ENCODE data around the gene SSBP1.
"Not testable (repeated sequence)": the region's sequence is repeated elsewhere in the genome, so short reads cannot be mapped to it uniquely, and the experiment has no call there.

Gene SSBP1

DNA sequence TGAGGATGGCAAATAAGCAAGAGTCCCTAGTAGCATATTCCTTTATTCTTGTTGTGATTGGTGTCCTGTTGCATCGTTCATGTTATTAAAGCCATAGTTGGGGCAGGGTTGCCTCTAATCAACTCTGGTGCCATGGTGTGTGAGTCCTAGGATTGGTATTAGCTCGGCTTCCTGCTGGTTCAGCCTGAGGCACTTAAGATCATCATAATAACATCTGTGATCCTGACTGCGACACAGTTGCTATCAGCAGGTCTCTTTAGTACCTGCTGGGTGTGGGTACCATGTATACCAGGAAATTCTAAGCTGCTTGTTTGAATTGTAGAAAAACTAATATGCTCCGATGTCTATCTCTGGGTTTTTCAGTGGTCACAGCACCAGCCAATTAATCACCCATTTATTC is 28.4 kb upstream of the SSBP1 start:
- no peak for DNase-seq

DNA sequence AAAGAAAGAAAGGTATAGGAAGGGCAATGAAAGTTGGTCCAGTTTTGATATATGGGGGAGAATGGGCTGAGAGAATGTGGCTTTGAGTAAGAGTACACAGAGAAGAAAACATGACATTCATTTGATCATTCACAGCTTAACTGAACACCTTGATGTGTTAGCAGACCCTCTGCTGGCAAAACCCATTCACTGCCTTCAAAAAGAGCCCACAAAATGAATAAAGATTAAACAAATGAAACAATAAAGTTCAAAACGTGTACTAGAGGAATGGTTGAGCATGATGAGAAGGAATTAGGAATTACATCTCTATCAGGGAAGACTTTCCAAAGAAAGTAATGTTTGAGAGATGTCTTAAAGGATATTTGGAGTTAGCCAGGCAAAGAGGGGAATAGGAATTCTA is 27.9 kb upstream of the SSBP1 start:
- no peak for DNase-seq

DNA sequence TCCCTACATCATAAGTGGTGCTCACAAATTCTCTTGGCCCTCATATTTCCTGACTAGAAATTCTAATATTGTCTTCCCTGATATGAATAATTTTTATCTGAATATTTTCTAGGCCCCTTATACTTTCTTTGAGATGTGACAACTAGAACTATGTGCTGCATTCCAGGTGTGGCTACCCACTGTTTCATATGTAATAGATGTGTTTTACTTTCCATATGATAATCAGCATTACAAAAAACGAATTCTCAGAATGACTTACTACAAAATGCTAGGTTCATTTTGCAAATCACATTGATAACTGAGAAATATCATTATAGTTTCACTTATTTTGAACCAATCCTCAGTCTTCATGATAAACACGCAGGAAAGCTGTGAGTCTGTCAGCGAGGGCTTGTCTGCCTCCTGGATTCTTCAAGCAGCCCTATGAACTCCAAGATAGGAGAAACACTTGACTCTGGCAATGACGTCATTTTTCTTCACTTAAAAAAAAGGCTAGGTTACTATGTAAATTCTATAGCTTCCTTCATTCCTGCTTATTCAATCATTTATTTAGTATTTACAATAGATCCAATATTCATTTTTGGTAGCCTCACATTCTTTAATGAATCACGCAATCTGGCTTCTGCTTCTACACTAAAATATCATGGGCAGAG is 25.4 kb upstream of the SSBP1 start:
- no peak for DNase-seq

DNA sequence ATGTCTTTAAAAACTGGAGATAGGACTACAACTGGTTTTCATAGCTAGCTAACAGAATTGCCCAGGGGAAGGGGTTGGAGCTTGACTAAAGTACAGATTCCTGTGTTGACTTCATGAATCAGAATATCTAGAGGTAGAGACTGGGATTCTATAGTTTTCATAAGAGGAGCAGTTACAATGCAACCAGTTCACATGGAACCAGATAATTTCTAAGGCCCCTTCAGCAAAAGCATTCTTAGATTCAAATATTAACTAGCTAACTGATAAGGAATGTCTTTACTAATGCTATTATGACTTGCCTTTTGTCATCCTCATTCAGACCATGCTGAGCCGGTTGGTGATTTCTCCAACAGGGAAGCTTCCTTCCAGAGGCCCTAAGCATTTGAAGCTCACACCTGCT is 24.3 kb upstream of the SSBP1 start:
- no peak for DNase-seq

DNA sequence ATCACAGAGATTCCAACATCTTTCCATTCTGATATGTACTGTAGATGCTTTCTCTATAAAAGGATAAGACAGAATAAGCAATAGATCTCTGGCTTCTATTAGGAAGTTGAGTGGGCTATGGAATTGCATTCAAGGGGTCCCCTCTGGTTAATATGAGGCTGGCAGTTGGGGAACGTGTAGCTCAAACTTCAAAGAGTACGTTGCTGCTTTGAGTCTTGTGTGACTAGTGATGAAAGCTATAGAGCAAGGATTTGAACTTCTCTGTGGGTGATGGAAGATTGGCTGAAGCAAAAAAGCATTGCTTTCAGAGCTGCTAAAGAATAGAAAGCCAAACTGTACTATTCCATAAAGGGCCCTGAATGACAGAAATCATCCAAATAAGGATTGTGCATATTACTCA is 23.6 kb upstream of the SSBP1 start:
- DNase-seq: no peak

DNA sequence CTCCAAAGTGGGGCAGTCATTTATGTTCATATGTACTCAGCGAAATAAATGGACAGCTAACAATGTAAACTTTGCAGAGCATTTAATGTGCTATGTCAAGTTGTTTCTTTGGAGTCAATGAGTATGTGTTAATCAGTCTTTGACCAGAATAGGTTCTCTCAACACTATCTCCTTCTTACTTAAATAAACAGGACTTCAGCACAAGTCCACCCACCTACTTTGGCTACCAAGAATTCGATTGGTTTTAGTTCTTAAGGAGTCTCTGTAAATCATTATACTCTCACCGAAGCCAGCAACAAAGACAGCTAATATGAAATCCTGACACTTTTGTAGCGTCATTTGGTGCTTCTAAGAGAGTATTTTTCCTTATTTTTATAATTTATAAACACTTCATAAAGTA is 23.1 kb upstream of the SSBP1 start:
- DNase-seq: no peak

DNA sequence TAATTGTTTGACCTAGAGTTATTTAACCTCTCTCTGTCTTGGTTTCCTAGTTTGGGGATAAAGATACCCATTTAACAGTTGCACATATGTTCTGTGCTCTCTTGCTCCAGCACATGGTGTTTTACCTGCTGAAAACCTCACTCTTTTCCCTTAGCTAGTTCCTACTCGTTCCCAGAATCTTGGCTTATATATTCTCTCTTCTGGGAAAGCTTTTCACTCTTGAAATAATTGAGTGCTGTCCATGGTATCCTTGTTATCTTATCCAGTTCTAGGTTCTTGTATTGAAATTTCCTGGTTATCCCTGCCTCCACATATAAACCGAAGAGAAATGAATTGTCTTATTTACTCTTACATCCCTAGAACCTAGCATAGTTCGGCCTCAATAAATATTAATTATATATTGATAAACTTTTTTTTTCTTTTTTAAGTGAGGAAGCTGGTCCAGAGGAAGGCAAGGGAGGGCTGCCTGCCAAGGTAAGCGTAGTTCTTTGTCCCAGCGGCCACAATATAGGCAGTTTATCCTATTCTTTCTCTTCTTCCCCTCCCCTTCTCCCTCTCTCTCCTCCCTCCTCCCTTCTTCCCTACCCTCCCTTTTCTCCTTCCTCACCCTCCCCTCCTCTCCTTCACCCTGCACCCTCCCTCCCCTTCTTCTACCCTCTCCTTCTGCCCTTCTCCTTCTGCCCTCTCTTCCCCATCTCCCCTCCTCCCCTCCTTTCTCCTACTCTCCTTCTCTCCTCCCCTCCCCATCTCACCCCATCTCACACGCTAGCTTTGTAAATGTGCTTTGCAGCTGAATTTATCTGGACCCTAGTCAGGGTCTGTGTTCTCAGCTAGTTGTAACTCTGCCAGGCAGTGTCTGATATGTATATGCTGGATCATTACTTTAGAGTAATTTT is 22.1 kb upstream of the SSBP1 start:
- no peak for DNase-seq

DNA sequence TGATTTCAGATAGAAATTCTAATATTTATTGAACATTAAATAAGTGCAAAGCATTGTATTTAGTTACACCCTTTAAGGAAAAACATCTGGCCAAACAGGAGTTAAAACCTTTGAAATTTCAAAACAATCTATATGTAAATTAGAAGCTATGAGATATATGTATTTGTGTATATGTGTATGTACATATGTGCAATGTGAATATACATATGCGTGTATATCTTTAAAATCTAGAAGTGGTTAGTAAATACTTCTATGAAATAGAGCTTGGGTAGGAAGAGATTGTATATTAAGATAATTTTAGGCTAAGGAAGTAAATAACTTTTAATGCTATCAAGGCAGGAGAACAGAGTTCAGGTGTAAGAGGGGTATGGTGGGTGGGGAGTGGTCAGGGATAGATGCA is 20.7 kb upstream of the SSBP1 start:
- DNase-seq: no peak

DNA sequence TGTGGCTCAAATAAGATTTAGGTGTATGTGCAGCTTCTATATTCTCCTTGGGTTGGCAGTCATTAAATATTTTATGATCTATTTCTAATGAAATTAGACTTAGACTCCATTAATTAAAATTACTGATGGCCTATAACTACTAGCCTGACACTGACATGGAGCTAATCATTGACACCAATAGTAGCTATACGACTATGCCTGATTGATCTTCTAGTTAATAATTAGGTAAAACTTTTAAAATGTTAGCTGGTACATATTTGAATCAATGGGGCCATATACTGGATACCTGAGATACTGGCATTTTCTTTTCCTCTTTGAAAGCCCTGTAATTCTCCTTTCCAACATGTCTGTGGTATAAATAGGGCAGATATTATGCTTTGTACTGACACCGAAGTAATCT is 15.6 kb upstream of the SSBP1 start:
- DNase-seq: no peak

DNA sequence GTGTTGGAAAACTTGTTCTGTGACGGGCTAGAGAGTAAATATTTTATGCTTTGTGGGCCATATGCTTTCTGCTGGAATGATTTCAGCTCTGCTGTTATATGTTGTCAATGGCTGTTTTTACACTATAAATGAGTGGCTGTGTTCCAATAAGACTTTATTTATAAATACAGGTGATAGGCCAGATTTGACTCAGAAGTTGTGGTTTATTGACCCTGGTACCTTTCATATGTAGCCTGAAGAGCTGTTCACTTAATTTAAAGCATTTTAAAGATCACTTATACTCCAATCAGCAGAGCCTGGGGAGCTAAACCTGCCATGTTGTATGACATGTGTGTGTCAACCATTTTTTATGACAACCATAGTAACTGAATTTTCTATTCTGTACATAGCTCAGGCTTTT is 9.1 kb upstream of the SSBP1 start:
- DNase-seq: no peak

DNA sequence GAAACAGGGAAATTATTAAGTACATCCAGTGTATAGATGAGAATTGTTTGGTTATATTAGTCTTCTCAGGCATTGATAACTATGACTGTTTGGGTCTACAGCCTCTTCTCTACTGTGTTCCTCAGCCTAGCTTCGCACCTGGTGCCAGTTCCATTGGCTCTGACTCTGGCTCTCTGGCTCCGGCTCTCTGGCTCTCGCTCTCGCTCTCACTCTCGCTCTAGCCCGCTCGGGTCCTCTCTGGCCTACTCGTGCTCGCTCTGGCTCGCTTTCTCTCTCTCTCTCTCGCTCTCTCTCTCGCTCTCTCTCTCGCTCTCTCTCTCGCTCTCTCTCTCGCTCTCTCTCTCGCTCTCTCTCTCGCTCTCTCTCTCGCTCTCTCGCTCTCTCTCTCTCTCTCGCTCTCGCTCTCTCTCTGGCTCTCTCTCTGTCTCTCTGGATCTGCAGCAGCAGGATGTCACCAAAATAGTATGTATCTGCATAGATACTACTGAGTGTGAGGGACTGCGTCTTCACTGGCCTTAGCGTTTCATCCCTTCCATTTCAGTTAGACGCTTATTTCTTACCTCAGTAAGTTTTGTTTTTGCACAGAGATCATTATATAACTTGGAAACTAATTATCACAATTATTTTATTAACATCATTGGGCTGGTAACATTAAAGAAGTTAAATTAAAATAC is 6.5 kb upstream of the SSBP1 start:
- peak in 1 of 2 experiments; percentile 4 for DNase-seq

DNA sequence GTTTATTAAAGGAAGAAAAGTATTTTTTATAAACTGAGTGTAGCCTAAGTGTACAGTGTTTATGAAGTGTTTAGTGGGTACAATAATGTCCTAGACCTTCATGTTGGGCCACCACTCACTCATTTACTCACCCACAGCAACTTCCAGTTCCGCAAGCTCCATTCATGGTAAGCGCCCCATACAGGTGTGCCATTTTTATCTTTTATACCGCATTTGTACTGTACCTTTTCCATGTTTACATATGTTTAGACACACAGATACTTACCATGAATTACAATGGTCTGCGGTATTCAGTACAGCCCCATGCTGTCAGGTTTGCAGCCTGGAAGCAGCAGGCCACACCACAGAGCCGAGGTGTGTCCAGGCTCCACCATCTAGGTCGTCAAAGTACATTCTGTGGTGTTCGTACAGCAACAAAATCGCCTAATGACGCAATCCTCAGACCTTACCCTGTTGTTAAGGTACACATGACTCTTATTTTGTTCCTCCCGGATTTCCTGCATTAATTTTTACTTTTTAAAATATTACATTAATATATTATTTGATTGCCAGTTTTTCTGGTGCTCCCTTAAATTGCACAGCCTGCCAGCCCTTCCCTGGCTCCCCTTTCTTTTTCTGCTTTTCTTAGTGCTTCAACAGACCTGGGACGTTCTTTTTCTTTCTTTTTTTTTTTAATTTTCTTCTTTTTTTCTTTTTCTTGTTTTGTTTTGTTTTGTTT is 881 bp upstream of the SSBP1 start:
- no peak for DNase-seq

DNA sequence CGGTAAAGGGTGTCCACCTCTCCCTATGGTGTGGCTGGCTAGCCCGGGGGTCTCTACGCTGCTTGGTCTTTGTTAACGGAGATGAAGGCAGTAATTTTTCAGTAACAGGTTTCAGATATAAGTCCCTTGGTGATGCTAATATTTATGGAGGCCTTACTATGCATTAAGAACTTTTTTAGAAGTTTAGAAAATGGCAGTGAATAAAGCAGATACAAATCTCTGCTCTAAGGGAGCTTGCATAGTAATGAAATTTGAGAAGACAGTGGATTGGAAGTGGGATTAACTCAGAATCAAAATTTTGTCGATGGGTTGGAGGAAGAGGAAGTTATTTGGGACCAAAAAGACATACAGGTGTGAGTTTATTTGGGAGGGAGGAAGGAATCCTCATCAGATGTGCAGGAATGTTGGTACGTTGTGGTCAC is 445 bp downstream of the SSBP1 start:
- DNase-seq: no peak

DNA sequence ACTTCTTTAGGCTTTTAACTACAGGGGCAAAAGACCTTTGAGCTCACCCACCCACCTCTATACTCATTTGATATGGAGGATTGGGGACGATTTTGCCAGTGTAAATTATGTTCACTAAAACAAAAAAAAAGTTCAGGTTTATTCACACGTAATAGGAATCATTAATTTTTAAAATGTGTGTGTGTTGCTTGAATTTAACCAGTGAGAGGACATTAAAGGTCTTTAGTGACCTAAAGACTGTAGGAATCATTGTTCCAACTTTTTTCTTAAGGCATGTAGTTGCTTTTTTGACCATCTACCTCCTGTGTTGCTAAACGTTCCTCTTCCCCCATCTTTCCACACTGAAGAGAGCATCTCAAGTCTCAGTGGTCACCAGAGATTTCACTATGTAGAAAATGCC is 1.1 kb downstream of the SSBP1 start:
- no peak for DNase-seq

DNA sequence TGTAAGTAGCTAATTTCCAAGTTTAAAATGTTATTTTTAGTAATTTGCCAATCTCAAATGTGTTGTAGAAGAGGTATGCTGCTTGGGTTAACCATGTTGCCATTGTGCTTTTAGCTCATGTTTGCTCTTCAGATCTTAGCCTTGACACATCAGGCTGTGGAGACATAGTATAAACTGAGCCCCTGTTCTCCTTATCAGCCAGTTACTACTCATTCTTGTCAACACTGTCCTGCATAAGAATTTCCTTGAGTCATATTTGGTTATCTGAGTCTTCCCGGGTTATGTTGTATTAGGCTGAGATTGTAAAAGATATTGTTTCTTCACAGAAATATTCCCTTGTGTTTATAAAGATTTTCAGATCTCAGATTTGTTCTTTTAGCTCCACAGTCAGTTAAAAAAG is 4.1 kb downstream of the SSBP1 start:
- no peak for DNase-seq

DNA sequence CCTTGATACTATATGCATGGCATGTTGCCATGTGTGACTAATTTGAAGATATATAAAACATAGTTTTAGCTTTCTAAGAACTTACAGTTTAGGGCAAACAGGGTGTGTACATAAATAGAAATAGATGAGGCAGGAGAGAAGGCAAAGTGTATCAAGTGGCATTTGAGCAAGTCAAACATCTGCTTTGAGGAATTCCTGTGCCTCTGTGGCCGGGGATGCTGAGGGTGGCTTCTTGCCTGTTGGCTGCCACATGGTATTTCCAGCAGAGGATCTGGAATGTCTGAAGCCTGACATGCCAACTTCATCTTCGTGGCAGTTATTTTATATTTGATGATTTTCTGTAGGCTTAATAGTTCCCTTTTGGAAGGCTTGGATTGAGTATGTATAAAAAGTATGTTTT is 6.0 kb downstream of the SSBP1 start:
- no peak for DNase-seq

DNA sequence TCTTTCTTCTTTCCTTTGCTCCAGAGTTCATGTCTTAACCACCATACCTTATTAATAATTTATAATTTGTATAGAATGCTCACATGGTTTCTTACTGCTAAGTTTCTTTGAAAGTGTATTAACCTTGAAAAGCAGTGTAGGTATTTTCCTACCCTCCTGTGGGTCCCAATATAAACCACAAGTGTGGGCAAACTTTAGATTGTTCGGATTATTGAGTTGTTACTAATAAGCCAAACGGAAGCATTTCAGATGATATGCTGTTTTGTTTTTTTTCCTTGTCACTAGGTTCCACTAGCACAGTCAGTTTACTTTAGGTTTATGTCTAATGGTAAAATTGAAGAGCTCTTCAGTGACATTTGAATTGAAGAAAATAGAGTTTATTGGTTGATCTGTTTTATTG is 10.2 kb downstream of the SSBP1 start:
- DNase-seq: no peak

DNA sequence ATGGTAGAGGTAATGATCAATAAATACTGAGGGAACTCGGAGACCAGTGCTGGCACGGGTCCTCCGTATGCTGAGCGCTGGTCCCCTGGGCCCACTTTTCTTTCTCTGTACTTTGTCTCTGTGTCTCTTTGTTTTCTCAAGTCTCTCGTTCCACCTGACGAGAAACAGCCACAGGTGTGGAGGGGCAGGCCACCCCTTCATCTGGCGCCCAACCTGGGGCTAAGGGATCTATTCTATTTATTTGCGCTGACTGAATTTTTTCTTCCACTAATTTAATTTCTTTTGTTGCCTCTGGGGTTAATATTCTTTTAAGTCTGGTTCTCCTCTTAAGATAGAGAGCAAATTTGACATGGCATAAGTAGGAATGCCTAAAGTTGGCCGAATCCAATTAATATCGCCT is 13.7 kb downstream of the SSBP1 start:
- DNase-seq: not testable (repeated sequence)

DNA sequence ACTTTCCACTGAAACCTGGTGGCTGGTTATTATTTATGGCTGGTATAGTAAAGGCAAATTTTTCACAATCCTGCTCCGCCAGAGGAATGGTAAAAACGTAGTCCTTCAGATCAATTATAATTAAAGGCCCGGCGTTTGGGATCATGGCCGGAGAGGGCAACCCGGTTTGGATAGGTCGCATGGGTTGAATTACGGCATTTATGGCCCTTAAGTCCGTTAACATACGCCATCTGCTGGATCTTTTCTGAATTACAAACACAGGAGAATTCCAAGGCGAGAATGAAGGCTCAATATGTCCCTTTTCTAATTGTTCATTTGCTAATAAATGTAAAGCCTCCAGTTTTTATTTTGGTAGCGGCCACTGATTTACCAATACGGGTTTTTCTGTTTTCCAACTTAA is 14.5 kb downstream of the SSBP1 start:
- DNase-seq: no peak

DNA sequence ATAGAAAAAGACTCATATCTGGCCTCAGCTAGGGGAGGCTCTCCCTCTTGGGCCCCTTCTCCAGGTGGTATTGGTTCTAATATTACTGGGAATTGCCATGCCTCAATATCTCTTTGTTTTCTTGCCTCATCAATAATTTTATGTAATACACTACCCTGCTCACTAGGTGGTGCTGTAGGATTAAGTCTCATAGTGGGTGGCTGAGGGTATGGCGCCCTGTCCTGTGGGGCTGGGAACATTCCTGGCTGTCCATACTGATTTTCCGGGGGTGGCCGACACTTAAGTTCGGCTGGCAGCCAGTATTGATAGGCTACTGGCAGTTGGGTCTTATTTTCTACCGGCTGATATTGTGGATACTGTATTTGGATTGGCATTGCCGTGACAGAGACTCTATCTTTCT is 16.8 kb downstream of the SSBP1 start:
- DNase-seq: no peak

DNA sequence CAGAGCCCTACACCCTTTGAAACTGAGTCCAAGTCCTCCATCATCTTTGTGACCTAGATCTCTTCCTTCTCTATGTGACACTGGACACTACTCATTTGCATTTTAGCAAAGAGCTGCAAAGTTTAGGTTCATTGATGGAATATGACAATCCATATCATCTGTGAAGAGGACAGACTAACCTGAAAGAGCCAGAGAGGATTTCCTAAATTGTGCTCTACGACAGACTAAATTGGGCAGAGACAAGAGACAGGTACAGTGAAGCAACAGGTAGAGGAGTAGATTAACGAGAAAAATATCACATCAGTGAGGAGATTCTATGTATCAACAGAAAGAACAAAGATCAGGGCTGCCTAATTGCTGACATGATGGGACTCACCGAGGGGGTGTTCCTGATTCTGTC is 25.6 kb downstream of the SSBP1 start, which contains the start of gene TAS2R3:
TAS2R3 (plus strand) TSS at position 301 of the 400 bp plus-strand sequence; CDS start at position 363, 62 bp downstream.
- DNase-seq: no peak

DNA sequence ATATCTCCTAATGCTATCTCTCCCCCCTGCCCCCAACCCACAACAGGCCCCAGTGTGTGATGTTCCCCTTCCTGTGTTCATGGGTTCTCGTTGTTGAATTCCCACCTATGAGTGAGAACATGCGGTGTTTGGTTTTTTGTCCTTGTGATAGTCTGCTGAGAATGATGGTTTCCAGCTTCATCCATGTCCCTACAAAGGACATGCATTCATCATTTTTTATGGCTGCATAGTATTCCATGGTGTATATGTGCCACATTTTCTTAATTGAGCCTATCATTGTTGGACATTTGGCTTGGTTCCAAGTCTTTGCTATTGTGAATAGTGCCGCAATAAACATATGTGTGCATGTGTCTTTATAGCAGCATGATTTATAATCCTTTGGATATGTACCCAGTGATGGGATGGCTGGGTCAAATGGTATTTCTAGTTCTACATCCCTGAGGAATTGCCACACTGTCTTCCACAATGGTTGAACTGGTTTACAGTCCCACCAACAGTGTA is 32.0 kb downstream of the SSBP1 start:
- DNase-seq: not testable (repeated sequence)

DNA sequence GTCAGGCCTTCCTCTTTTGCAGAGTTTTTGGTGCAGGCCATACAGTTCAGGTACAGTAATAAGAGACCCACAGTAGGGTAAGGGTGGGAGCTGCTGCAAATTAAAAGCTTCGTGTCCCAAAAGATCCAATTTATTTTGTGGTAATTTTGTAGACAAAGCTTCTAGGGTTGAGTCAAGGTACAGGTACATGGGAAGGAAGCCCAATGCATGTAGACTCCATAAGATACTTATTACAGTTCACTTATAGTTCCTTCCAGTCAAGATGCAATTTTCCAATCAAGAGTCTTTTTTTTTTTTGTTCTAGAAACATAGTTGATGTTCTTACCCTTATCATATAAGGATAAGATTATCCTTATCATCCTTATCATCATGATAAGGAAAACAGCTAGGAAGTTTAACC is 38.2 kb downstream of the SSBP1 start, which contains the start of gene TAS2R4:
TAS2R4 (plus strand) TSS at position 301 of the 400 bp plus-strand sequence. CDS start 1,815 bp downstream, outside the sequence.
- DNase-seq: no peak

Data from cerebellar nuclear complex (tissue), 1 donor.